Astrocyte (in vitro differentiated cells and primary cell): Measurements from ENCODE around the gene ZC3H7A.

ENCODE experiments used
- CTCF ChIP-seq: IDR thresholded peaks from 2 replicates; pipeline ENCODE4 v1.5.1; 2011; ENCODE audit warnings: low read depth, mild to moderate bottlenecking, inconsistent platforms, low read length, moderate library complexity; ENCODE audit not compliant: insufficient read depth
- EZH2 ChIP-seq: IDR thresholded peaks from 2 replicates; pipeline ENCODE4 v1.6.1; 2012; ENCODE audit warnings: mild to moderate bottlenecking, low read length, inconsistent platforms; ENCODE audit not compliant: insufficient read depth

DNA sequence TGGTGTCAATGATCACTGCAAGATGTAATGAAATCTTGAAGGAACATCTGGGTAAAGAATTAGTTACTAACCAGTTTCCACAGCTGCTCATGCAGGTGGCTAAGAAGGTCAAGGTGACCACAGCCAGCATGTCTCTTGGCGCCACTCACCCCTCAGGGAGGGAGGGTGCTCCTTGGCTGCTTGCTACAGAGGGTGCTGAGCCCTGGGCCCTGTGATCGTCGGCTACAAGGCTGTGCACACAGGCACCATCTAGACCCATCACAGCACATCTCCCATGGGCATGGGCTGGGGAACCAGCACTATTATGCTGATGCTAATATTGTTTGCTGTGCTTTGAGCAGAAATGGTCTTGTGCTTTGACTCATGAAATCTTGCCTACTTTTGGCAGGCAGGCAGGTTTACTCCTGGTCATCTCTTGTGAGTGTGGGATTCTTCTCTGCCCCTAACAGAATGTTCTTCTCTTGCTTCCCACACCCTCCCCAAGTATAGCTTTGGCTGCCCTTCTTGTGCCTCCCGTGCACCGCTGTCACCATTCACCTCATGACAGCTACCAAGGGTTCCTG, 90.8 kb downstream of the ZC3H7A start:
- TF ChIP-seq CTCF: no peak
- TF ChIP-seq EZH2: no peak
